IMR-90 (cell line): ENCODE data around the gene CFD.

Source experiments
- CTCF ChIP-seq: conservative IDR thresholded peaks from 2 replicates; pipeline ENCODE4 v1.5.1; 2012; ENCODE audit warnings: mild to moderate bottlenecking, low read depth, low read length, improper control_type of control experiment
- POLR2A ChIP-seq: IDR thresholded peaks from 2 replicates; pipeline ENCODE4 v1.6.1; 2012; ENCODE audit warnings: mild to moderate bottlenecking, low read depth, low read length

- TF ChIP-seq POLR2A, result no peak
- TF ChIP-seq CTCF, result no peak
These were observed 42.0 kb downstream of the CFD start for GRCh38 chr19:901216-902092.
